Fibroblast of lung (primary cell): ENCODE measurements around the gene PDIA5. TPM values are rescaled to one million over a fixed set of nuclear protein-coding genes. Genes with fewer than 3 reads are reported as not detected.
"Not testable (repeated sequence)": the region's sequence is repeated elsewhere in the genome, so short reads cannot be mapped to it uniquely, and the experiment has no call there.

Experiments
- DNase-seq, 2 donors: peaks; one replicate each; pipeline versions ENCODE4 v3.0.0 to v3.0.0-alpha.2; 2010; ENCODE audit warnings: low read depth in 2 of 2
- H2AFZ ChIP-seq: 2 replicates; pipeline ENCODE4 v1.5.1; 2012; ENCODE audit warnings: low read length, control low read depth, inconsistent platforms
- H3K27ac ChIP-seq: 2 replicates; pipeline ENCODE4 v1.5.1; 2011; ENCODE audit warnings: low read length, control low read depth; ENCODE audit not compliant: insufficient read depth
- H3K27me3 ChIP-seq: 2 replicates; pipeline ENCODE4 v1.5.1; 2011; ENCODE audit warnings: mild to moderate bottlenecking, low read length; ENCODE audit not compliant: control insufficient read depth, insufficient read depth
- H3K36me3 ChIP-seq: 2 replicates; pipeline ENCODE4 v1.5.1; 2011; ENCODE audit warnings: low read length; ENCODE audit not compliant: control insufficient read depth, insufficient read depth
- H3K4me1 ChIP-seq: 2 replicates; pipeline ENCODE4 v1.5.1; 2011; ENCODE audit warnings: low read length; ENCODE audit not compliant: control insufficient read depth, insufficient read depth; ENCODE audit errors: extremely low read depth
- H3K4me2 ChIP-seq: 2 replicates; pipeline ENCODE4 v1.5.1; 2011; ENCODE audit warnings: low read length, control low read depth; ENCODE audit not compliant: insufficient read depth; ENCODE audit errors: extremely low read depth
- H3K4me3 ChIP-seq, 4 experiments: fragments of 200-600 bp in 1 of 4; sonication (generic) in 1 of 4; replicated peaks in 1 of 4; 2 replicates each; pipeline ENCODE4 v1.5.1; 2011 to 2016; ENCODE audit warnings: low read length in 4 of 4, low read depth in 3 of 4, mild to moderate bottlenecking in 3 of 4, control low read depth in 2 of 4, inconsistent platforms in 1 of 4, mixed read lengths in 1 of 4; ENCODE audit not compliant: insufficient read depth in 1 of 4; ENCODE audit errors: control extremely low read depth in 1 of 4
- H3K79me2 ChIP-seq: 2 replicates; pipeline ENCODE4 v1.5.1; 2012; ENCODE audit warnings: mild to moderate bottlenecking, low read length, inconsistent platforms; ENCODE audit not compliant: control insufficient read depth, insufficient read depth
- H3K9ac ChIP-seq: 2 replicates; pipeline ENCODE4 v1.5.1; 2011; ENCODE audit warnings: mild to moderate bottlenecking, low read length, control low read depth; ENCODE audit not compliant: insufficient read depth
- H3K9me3 ChIP-seq: 2 replicates; pipeline ENCODE4 v1.5.1; 2012; ENCODE audit warnings: low read depth, low read length; ENCODE audit not compliant: control insufficient read depth, insufficient read depth
- H4K20me1 ChIP-seq: 2 replicates; pipeline ENCODE4 v1.5.1; 2011; ENCODE audit warnings: low read length; ENCODE audit not compliant: control insufficient read depth, insufficient read depth; ENCODE audit errors: extremely low read depth
- CTCF ChIP-seq, 2 donors: IDR thresholded peaks in 1 of 2; conservative IDR thresholded peaks in 1 of 2; 1 replicate in 1 of 2; 2 replicates in 1 of 2; pipeline ENCODE4 v1.5.1; 2011 to 2012; ENCODE audit warnings: low read length in 2 of 2, control low read depth in 1 of 2, inconsistent platforms in 1 of 2, low read depth in 1 of 2, mild to moderate bottlenecking in 1 of 2
- EZH2 ChIP-seq: IDR thresholded peaks from 2 replicates; pipeline ENCODE4 v1.5.1; 2012; ENCODE audit warnings: low read length, control low read depth, mild to moderate bottlenecking; ENCODE audit errors: missing control alignments
- polyA plus RNA-seq, 2 donors: library from polyadenylated mRNA; depleted of rRNA in 1 of 2; stranded (reverse) in 1 of 2; unstranded in 1 of 2; fragments of >200 nt; gene quantifications; 2 replicates each; pipeline ENCODE4 v1.2.1, GENCODE V29; 2011 to 2012; ENCODE audit warnings: missing spikeins in 1 of 2
- total RNA-seq: library from RNA; depleted of rRNA; stranded (reverse); fragments of >200 nt; gene quantifications from 2 replicates; pipeline ENCODE4 v1.2.1, GENCODE V29; 2014

PDIA5 gene
- total and polyA plus RNA-seq, 2 donors (not counting 1 experiment from before 2014, with no cell fraction given), result 27.9 to 51.4 TPM

GRCh38 chr3:123150449-123151215 lies 83.8 kb downstream of the PDIA5 start:
- Histone ChIP-seq H4K20me1 (no peaks in the 10 kb centered on the region), H3K27ac (no peak overlapping the region), H3K27me3 (no peaks in the 10 kb centered on the region), H2AFZ (no peak overlapping the region), H3K9ac (no peak overlapping the region), H3K9me3 (no peaks in the 10 kb centered on the region), H3K4me1 (no peaks in the 10 kb centered on the region), H3K4me3 (no peak overlapping the region), H3K36me3 (peaks cover 22% of the 10 kb centered on the region), H3K4me2 (no peak overlapping the region), H3K79me2 (no peaks in the 10 kb centered on the region)
- DNase-seq, result no peak
- TF ChIP-seq CTCF (conservative IDR thresholded peaks at IDR 0.05 in 1 of 2, IDR thresholded peaks at IDR 0.05 in 1 of 2; ENCODE audit: low read depth in 1 of 2, low read length in 2 of 2) (no peak), EZH2 (no peak)

- Histone ChIP-seq H3K9me3 (no peaks in the 10 kb centered on the region), H3K9ac (no peak overlapping the region), H3K27ac (no peak overlapping the region), H3K4me1 (no peaks in the 10 kb centered on the region), H3K4me2 (no peak overlapping the region), H4K20me1 (no peaks in the 10 kb centered on the region), H3K79me2 (no peaks in the 10 kb centered on the region), H2AFZ (no peak overlapping the region), H3K27me3 (no peaks in the 10 kb centered on the region), H3K4me3 (no peak overlapping the region), H3K36me3 (peaks cover 21% of the 10 kb centered on the region)
- TF ChIP-seq CTCF (conservative IDR thresholded peaks at IDR 0.05 in 1 of 2, IDR thresholded peaks at IDR 0.05 in 1 of 2; ENCODE audit: low read depth in 1 of 2, low read length in 2 of 2) (no peak), EZH2 (no peak)
- no peak for DNase-seq
Measured at GRCh38 chr3:123151251-123151705, 84.5 kb downstream of the PDIA5 start.

GRCh38 chr3:123151853-123152420 lies 85.1 kb downstream of the PDIA5 start:
- not testable (repeated sequence) for H4K20me1 ChIP-seq, H3K27ac ChIP-seq, H3K27me3 ChIP-seq, H3K4me3 ChIP-seq, DNase-seq, H3K79me2 ChIP-seq, H3K4me1 ChIP-seq, H3K9me3 ChIP-seq, H2AFZ ChIP-seq, H3K4me2 ChIP-seq, H3K9ac ChIP-seq
- peaks cover 26% of the 10 kb centered on the region for H3K36me3 ChIP-seq
